HG02943 (cell line): Measurements from ENCODE around the gene FNDC3B.
"Not testable (repeated sequence)": the region's sequence is repeated elsewhere in the genome, so short reads cannot be mapped to it uniquely, and the experiment has no call there.

Source experiments
- ATAC-seq: cut with Tn5 transposase; IDR thresholded peaks from one replicate; pipeline ENCODE4 v1.9.1; 2021; ENCODE audit warnings: mild to moderate bottlenecking, low read depth, moderate library complexity; ENCODE audit not compliant: unreplicated experiment

The FNDC3B gene

GRCh38 chr3:172030181-172030580, 9.2 kb upstream of the FNDC3B start:
- no peak for ATAC-seq

GRCh38 chr3:172031996-172032395, 7.4 kb upstream of the FNDC3B start:
- no peak for ATAC-seq

- no peak for ATAC-seq
Observed at GRCh38 chr3:172033396-172033795, 6.0 kb upstream of the FNDC3B start.

GRCh38 chr3:172034786-172035685, 4.3 kb upstream of the FNDC3B start:
- ATAC-seq: no peak

- ATAC-seq: no peak
Observed at GRCh38 chr3:172036541-172037215, 2.7 kb upstream of the FNDC3B start.

GRCh38 chr3:172038798-172039435, 461 bp upstream of the FNDC3B start:
- no peak for ATAC-seq

GRCh38 chr3:172040078-172040980, 951 bp downstream of the FNDC3B start:
- ATAC-seq: no peak

- no peak for ATAC-seq
Observed at GRCh38 chr3:172040981-172041963, 1.9 kb downstream of the FNDC3B start.

- no peak for ATAC-seq
Observed at GRCh38 chr3:172042136-172042662, 2.8 kb downstream of the FNDC3B start.

- ATAC-seq: not testable (repeated sequence)
Observed at GRCh38 chr3:172042663-172043179, 3.3 kb downstream of the FNDC3B start.

- no peak for ATAC-seq
Observed at GRCh38 chr3:172043233-172043632, 3.9 kb downstream of the FNDC3B start.

GRCh38 chr3:172043766-172044165, 4.4 kb downstream of the FNDC3B start:
- no peak for ATAC-seq

- no peak for ATAC-seq
Observed at GRCh38 chr3:172044833-172045585, 5.6 kb downstream of the FNDC3B start.

- ATAC-seq: no peak
Observed at GRCh38 chr3:172046268-172046915, 7.0 kb downstream of the FNDC3B start.

- ATAC-seq: no peak
Observed at GRCh38 chr3:172047567-172048115, 8.3 kb downstream of the FNDC3B start.

- ATAC-seq: no peak
Observed at GRCh38 chr3:172048599-172048998, 9.2 kb downstream of the FNDC3B start.

- ATAC-seq: no peak
Observed at GRCh38 chr3:172051310-172051956, 12.1 kb downstream of the FNDC3B start.
